Cardiac fibroblast (primary cell): Measurements from ENCODE around the gene GALNT17.

Experiments used
- DNase-seq, 2 donors: peaks; one replicate each; pipeline versions ENCODE4 v3.0.0 to v3.0.0-alpha.2; 2010; ENCODE audit warnings: low read depth in 2 of 2
- H3K4me3 ChIP-seq, 2 donors: replicated peaks in 1 of 2; 1 replicate in 1 of 2; 2 replicates in 1 of 2; pipeline ENCODE4 v1.5.1; 2011; ENCODE audit warnings: low read depth in 2 of 2, low read length in 2 of 2, mild to moderate bottlenecking in 2 of 2, moderate library complexity in 1 of 2
- TF ChIP-seq, protein P1 (sequence below): IDR thresholded peaks from one replicate; pipeline ENCODE4 v1.5.1; 2011; ENCODE audit warnings: low read depth, mild to moderate bottlenecking, low read length, inconsistent platforms

GALNT17 gene

GRCh38 chr7:71511361-71511807 is 379.4 kb downstream of the GALNT17 start:
- no peak overlapping the region for H3K4me3 ChIP-seq
- TF ChIP-seq, protein P1, sequence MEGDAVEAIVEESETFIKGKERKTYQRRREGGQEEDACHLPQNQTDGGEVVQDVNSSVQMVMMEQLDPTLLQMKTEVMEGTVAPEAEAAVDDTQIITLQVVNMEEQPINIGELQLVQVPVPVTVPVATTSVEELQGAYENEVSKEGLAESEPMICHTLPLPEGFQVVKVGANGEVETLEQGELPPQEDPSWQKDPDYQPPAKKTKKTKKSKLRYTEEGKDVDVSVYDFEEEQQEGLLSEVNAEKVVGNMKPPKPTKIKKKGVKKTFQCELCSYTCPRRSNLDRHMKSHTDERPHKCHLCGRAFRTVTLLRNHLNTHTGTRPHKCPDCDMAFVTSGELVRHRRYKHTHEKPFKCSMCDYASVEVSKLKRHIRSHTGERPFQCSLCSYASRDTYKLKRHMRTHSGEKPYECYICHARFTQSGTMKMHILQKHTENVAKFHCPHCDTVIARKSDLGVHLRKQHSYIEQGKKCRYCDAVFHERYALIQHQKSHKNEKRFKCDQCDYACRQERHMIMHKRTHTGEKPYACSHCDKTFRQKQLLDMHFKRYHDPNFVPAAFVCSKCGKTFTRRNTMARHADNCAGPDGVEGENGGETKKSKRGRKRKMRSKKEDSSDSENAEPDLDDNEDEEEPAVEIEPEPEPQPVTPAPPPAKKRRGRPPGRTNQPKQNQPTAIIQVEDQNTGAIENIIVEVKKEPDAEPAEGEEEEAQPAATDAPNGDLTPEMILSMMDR, result no peak
- no peak for DNase-seq

GRCh38 chr7:71517940-71518699 is 386.2 kb downstream of the GALNT17 start:
- no peak overlapping the region for H3K4me3 ChIP-seq
- TF ChIP-seq, protein P1, result no peak
- DNase-seq, result no peak

DNA sequence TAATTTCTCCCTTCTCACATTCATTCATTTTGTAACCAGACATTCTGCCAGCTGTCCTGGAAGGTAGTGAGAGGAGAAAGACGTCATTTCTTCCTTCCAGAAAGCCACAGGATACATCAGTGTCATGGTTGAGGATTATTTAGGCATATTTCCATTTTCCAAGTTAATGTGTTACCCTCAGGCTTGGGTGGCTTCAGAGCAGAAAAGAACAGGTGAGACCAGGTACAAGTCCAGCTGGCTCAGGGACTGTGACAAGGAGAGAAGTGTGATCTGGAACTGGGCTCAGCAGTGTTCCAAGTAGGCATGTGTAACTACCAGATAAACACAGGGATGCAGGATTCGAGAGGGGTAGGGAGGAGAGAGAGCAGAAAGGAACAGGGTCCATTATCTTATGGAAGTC is 386.9 kb downstream of the GALNT17 start:
- TF ChIP-seq, protein P1, result no peak
- H3K4me3 ChIP-seq, result no peak overlapping the region
- no peak for DNase-seq

- TF ChIP-seq, protein P1, result no peak
Observed at GRCh38 chr7:71521506-71521905, 389.6 kb downstream of the GALNT17 start.

GRCh38 chr7:71526106-71526505 is 394.2 kb downstream of the GALNT17 start:
- TF ChIP-seq, protein P1, result no peak
- DNase-seq, result no peak

More at GRCh38 chr7:71521506-71521905, 389.6 kb downstream of the GALNT17 start:
- H3K4me3 ChIP-seq, result no peak overlapping the region
- DNase-seq, result no peak

DNA sequence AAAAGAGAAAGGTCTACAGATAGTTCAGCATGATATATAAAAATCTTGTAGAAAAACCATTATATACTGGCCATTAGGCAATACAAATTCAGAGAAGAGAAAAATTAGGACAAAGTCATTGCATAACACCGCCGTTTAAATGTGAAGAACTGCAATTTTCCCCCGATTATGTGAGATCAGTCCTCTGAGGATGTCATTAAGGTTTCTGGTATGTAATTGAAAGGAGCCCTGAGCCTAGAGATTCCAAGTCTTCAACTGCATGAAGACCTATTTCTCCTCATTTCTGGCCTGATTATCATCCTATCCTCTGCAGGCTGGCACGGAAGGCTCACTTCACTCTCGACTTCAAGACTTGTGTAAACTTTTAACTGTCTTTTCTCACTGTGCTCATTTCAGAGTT is 395.3 kb downstream of the GALNT17 start:
- H3K4me3 ChIP-seq, result no peak overlapping the region
- TF ChIP-seq, protein P1, result no peak
- DNase-seq, result no peak

More at GRCh38 chr7:71526106-71526505, 394.2 kb downstream of the GALNT17 start:
- no peak overlapping the region for H3K4me3 ChIP-seq
